ENCODE results near the gene ZNF33B. TPM values are rescaled to one million over a fixed set of nuclear protein-coding genes. Genes with fewer than 3 reads are reported as not detected.

The ZNF33B gene
- total RNA-seq, 2 donors from 2014 or later: 25.6 to 32.6 TPM

Small RNA genes within 50 kb of the gene (small RNA-seq; reads per million reads assigned to genes)
- 0 reads per million in 2 donors for gene AL022345.1
- gene AL022345.2: 0 reads per million in 2 donors
- gene AL022345.3: 0 reads per million in 2 donors
- 0 reads per million in 2 donors for gene FXYD6P1
- 0 reads per million in 2 donors for gene RNU6-1170P

Other genes with a start within 250 kb of the ZNF33B start
- 10 to 100 TPM; 10.2 to 18.2 TPM for gene BMS1, start 144.2 kb upstream of the ZNF33B start, total RNA-seq